ENCODE results near the gene PKHD1.

- TF ChIP-seq CTCF (IDR thresholded peaks at IDR 0.05), result no peak
- TF ChIP-seq POLR2A (IDR thresholded peaks at IDR 0.05), result no peak
Observed at GRCh38 chr6:51963980-51964379, 123.4 kb downstream of the PKHD1 start.
